Activated naive CD4-positive, alpha-beta T cell treated with anti-CD3 and anti-CD28 coated beads, Interleukin-2, amount 50 U/mL, for 16 hours (primary cell): ENCODE data around the gene SV2C.
"Not testable (repeated sequence)": the region's sequence is repeated elsewhere in the genome, so short reads cannot be mapped to it uniquely, and the experiment has no call there.

Source experiments
- DNase-seq: peaks from one replicate; pipeline ENCODE4 v3.0.0-alpha.2; 2020

The SV2C gene

GRCh38 chr5:76363352-76364225 lies 280.4 kb downstream of the SV2C start:
- DNase-seq = peak; percentile 22

DNA sequence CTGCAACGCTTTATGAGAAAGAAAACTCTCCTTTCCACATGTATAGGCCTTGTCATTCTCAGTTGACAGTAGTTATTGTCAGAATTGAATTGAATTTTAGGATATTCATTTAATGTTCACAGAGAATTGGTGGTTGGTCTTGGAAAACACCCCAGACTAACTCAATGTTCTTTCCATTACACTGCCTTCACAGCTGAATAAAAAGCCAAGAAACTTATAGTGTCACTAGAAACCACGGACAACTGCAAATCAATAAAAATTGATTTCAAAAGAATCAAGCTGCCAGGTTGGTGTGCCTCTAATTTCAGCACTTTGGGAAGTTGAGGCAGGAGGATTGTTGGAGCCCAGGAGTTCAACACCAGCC lies 281.0 kb downstream of the SV2C start:
- no peak for DNase-seq

GRCh38 chr5:76365561-76365960 lies 282.4 kb downstream of the SV2C start:
- no peak for DNase-seq

GRCh38 chr5:76366596-76366995 lies 283.4 kb downstream of the SV2C start:
- no peak for DNase-seq

- DNase-seq = peak; percentile 33
Measured at GRCh38 chr5:76367623-76368371, 284.6 kb downstream of the SV2C start.

- DNase-seq = no peak
Measured at GRCh38 chr5:76368941-76369340, 285.8 kb downstream of the SV2C start.

GRCh38 chr5:76369668-76370067 lies 286.5 kb downstream of the SV2C start:
- DNase-seq = not testable (repeated sequence)

DNA sequence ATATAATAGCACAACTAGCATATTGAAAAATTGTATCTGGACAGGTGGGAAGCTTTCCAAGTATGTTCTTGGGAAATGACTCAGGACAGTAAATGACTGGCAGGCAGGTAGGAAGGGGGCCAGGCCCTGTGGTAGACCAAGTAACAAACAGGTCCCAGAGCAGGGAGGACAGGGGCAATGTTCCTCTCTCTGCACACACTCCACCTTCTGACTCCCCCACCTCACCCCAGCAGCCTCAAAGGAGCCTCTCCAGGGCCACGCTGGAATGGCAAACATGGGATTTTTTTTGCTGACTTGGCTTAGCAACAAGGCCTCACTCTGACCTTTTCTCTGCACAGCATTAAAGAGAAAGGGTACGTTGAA lies 288.8 kb downstream of the SV2C start:
- DNase-seq = no peak

GRCh38 chr5:76372323-76373054 lies 289.3 kb downstream of the SV2C start:
- no peak for DNase-seq

- no peak for DNase-seq
Measured at GRCh38 chr5:76376148-76376865, 293.1 kb downstream of the SV2C start.

GRCh38 chr5:76376866-76377230 lies 293.7 kb downstream of the SV2C start:
- DNase-seq = no peak

GRCh38 chr5:76378355-76378754 lies 295.2 kb downstream of the SV2C start:
- DNase-seq = no peak

GRCh38 chr5:76379316-76379715 lies 296.1 kb downstream of the SV2C start:
- DNase-seq = no peak

GRCh38 chr5:76379855-76380254 lies 296.7 kb downstream of the SV2C start:
- no peak for DNase-seq

GRCh38 chr5:76380346-76381066 lies 297.3 kb downstream of the SV2C start:
- no peak for DNase-seq

GRCh38 chr5:76383126-76383832 lies 300.1 kb downstream of the SV2C start:
- DNase-seq = no peak

- DNase-seq = no peak
Measured at GRCh38 chr5:76384189-76384588, 301.0 kb downstream of the SV2C start.

GRCh38 chr5:76384705-76385104 lies 301.5 kb downstream of the SV2C start:
- DNase-seq = no peak

GRCh38 chr5:76385540-76385939 lies 302.4 kb downstream of the SV2C start:
- no peak for DNase-seq

- DNase-seq = no peak
Measured at GRCh38 chr5:76386360-76386759, 303.2 kb downstream of the SV2C start.

GRCh38 chr5:76388236-76388635 lies 305.1 kb downstream of the SV2C start:
- DNase-seq = no peak
